T-helper 1 cell treated with Interleukin-12 subunit alpha and Interleukin-12 subunit beta and Interleukin-4 antibody, amounts not matched to agents 30 μg/mL and 1 μg/mL, for 36 hours (primary cell): Measurements from ENCODE around the gene NNMT.

Experiments
- H3K27ac Mint-ChIP-seq: one replicate; pipeline ENCODE4 v1.8.0; 2021; ENCODE audit warnings: mild to moderate bottlenecking, mixed read lengths
- H3K27me3 Mint-ChIP-seq: one replicate; pipeline ENCODE4 v1.8.0; 2021; ENCODE audit warnings: low read depth, mixed read lengths
- H3K36me3 Mint-ChIP-seq: one replicate; pipeline ENCODE4 v1.8.0; 2021; ENCODE audit warnings: low read depth, mixed read lengths
- H3K4me1 Mint-ChIP-seq: one replicate; pipeline ENCODE4 v1.8.0; 2021; ENCODE audit warnings: low read depth, mixed read lengths
- H3K4me3 Mint-ChIP-seq: one replicate; pipeline ENCODE4 v1.8.0; 2021; ENCODE audit warnings: mild to moderate bottlenecking, moderate library complexity, mixed read lengths
- H3K9me3 Mint-ChIP-seq: one replicate; pipeline ENCODE4 v1.8.0; 2021; ENCODE audit warnings: mixed read lengths

The NNMT gene

DNA sequence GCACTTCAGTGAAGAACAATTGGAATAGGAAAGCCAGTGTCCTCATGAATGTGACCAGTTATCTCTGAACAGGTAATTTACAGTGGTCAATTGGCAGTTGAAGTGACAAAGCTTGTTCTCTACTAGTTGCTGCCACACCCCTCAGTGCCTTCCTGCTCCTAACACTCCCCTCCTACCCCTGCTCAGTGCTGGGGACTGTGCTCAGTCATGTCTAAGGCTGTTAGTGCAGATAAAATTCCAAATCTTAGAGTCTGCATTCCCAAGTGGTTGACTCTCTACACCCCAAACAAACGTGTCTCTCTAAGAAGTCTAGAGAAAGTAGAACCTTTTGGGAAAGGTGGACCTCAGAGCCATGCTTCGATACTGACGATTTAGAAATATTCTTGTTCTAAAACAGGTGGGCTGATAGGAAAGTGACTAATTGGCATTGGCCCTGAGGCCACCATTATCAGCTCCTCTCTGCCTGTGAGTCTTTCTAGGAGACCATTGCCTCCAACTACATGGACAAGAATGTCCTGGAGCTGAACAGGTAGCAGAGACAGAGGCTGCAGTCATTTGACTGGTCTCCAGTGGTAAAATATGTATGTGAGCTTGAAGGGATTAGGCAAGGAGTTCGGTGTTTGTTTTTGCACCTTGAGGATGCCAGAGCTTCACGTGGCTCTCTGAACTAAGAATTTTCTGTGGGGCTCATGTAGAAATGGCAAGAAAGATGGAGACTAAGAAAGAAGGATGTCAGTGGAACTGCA lies 22.1 kb upstream of the NNMT start:
- H3K27ac Mint-ChIP-seq: no peak overlapping the region
- H3K36me3 Mint-ChIP-seq: no peaks in the 10 kb centered on the region
- no peaks in the 10 kb centered on the region for H3K4me1 Mint-ChIP-seq
- no peak overlapping the region for H3K4me3 Mint-ChIP-seq
- no peaks in the 10 kb centered on the region for H3K9me3 Mint-ChIP-seq
- H3K27me3 Mint-ChIP-seq: peaks cover 26% of the 10 kb centered on the region

DNA sequence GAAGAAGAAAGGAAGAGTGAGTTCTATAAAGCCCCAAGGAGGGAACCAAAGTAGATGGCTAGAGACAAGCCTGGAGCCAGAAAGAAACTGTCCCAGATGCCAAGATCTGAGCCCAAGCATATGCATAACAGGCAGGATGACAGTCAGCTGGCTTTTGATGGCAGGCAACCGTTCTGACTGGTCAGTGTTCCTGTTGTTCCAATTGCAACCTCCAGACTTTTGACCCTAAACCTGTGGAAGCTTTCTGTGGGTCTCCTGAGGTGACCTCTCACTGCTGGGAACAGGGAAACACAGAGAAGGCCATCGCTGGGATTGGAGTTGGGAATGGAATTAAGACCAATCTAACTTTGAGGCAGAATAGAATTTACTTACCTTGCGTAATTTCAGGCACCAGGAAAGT lies 21.6 kb upstream of the NNMT start:
- H3K4me1 Mint-ChIP-seq: no peaks in the 10 kb centered on the region
- no peak overlapping the region for H3K27ac Mint-ChIP-seq
- H3K27me3 Mint-ChIP-seq: peaks cover 22% of the 10 kb centered on the region
- no peaks in the 10 kb centered on the region for H3K36me3 Mint-ChIP-seq
- no peaks in the 10 kb centered on the region for H3K9me3 Mint-ChIP-seq
- H3K4me3 Mint-ChIP-seq: no peak overlapping the region

DNA sequence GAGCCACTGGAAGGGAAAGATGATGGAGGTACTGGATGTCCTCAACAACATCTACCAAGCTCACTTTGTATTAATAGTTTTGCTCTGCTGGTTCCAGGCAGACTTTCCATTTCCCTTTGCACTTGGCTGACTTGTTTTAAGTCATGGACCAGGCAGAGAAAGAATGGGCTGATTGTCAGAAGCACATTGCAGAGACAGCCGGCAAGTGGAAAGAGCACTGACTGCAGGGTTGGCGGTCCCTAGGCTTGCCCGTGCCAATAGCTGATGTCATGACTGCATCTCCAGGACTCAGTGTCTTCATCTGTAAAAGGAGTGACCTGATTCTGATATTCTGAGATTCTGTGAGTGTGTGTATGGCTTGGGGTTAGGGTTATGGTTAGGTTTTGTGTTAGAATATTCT lies 20.9 kb upstream of the NNMT start:
- H3K4me1 Mint-ChIP-seq: no peaks in the 10 kb centered on the region
- H3K27ac Mint-ChIP-seq: no peak overlapping the region
- H3K27me3 Mint-ChIP-seq: peaks cover 25% of the 10 kb centered on the region
- H3K9me3 Mint-ChIP-seq: no peaks in the 10 kb centered on the region
- no peak overlapping the region for H3K4me3 Mint-ChIP-seq
- no peaks in the 10 kb centered on the region for H3K36me3 Mint-ChIP-seq

DNA sequence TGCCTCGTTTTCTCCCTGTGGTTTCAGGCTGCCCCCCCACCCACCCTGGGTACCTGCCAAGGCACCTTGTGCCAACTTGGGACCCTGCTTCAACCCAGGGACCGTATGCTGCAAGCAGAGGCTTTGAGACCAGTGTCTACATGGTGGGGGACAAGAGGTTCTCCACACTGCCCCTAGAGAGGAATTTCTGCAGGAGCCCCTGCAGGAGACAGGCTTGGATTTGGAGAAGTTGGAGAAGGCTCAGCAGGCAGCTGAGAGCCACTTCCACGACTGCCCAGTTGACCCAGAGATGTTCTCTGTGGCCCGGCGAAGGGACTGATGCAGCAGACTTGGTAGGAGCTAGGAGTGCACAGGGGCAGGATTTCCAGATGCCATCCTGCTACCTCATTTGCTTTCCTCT lies 20.1 kb upstream of the NNMT start:
- H3K9me3 Mint-ChIP-seq: no peaks in the 10 kb centered on the region
- H3K4me1 Mint-ChIP-seq: no peaks in the 10 kb centered on the region
- H3K27ac Mint-ChIP-seq: no peak overlapping the region
- no peaks in the 10 kb centered on the region for H3K36me3 Mint-ChIP-seq
- peaks cover 25% of the 10 kb centered on the region for H3K27me3 Mint-ChIP-seq
- no peak overlapping the region for H3K4me3 Mint-ChIP-seq

DNA sequence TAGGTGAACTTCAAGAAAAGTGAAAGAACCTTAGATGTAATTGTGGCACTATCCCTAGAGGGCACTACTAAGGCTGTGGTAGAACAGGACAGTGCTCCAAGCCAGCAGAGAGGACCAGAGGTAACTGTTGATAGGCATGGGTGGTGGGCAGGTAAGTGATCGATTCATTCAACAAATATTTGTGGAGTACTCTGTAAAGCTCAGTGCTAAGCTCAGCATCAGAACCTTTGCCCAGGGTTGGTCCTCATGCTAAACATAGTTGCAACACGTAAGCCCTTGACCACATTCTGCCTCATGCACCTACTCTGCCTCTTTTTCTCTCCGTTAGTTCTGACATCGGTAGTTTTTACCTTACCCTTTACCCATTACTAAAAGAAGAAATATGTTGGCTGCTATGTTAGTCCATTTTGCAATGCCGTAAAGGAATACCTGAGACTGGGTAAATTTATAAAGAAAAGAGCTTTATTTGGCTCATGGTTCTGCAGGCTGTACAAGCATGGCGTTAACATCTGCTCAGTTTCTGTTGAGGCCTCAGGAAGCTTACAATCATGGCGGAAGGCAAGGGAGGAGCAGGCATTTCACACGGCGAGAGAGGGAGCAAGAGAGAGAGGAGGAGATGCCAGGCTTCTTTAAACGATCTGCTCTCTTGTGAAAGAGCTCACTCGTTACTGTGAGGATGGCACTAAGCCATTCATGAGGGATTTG lies 18.4 kb upstream of the NNMT start:
- peaks cover 14% of the 10 kb centered on the region for H3K27me3 Mint-ChIP-seq
- H3K27ac Mint-ChIP-seq: no peak overlapping the region
- no peaks in the 10 kb centered on the region for H3K36me3 Mint-ChIP-seq
- no peaks in the 10 kb centered on the region for H3K9me3 Mint-ChIP-seq
- no peaks in the 10 kb centered on the region for H3K4me1 Mint-ChIP-seq
- no peak overlapping the region for H3K4me3 Mint-ChIP-seq

DNA sequence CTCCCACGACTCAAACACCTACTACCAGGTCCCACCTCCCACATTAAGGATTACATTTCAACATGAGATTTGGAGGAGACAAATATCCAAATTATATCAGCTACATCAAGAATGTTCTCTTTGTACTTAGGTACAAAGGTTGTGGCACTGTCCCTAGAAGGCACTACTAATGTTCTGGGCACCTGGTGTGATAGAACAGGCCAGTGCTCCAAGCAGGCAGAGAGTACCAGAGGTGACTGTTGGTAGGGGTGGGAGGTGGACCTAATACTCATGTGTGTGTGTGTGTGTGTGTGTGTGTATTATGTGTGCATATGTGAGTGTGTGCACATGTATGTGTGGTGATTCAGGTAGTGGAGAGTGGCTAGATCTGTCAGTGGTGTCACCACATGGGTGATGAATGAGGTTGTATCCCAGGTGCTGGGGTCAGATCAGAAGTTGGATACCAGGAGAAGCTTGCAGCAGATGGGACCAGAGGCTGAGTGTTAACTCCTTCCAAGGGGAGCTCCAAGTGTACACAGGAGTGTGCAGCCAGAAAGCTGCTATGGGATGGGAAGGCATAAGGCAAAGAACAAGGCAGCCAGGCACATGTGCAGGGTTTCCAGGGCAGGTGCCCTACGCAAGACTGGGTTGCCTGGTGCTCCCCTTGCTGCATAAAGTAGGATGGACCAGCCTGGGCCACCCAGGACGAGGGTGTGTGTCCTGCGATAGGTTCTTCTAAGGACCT lies 17.7 kb upstream of the NNMT start:
- no peak overlapping the region for H3K4me3 Mint-ChIP-seq
- H3K27me3 Mint-ChIP-seq: peaks cover 10% of the 10 kb centered on the region
- H3K9me3 Mint-ChIP-seq: no peaks in the 10 kb centered on the region
- H3K27ac Mint-ChIP-seq: no peak overlapping the region
- no peaks in the 10 kb centered on the region for H3K36me3 Mint-ChIP-seq
- H3K4me1 Mint-ChIP-seq: no peaks in the 10 kb centered on the region

DNA sequence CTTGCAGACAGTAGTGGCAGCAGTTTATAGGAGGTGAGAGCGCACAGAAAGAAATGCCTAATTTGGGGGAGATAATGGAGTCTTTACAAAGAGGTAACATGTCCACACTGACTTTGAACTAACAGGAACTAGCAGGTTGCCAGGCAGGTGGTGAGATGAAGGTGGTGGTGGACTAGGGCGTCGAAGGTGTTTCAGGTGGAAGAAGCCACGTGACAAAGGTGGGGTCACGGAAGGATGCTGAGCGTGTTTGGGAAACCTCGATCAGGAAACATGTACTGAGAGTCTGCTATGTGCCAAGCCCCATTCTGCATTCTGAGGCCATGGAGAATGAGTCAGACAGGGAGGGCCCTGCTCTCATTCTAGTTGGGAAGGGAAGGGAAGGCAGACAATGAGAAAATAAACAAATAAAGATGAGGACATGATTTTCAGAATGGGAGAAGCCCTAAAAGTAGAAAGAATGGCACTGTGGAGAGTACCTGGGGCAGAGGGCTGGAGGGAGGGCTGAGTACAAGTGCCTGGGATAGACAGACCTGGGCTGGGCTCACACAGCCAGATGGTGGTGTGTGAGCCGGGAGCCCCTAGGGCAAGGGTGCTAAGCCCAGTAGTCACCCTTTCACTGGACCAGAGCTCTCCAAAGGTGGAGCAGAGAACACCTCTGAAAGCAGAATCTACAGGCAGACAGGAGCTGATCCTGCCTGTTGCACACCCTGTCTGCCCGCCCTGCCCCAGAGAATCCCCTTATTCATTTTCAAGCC lies 16.2 kb upstream of the NNMT start:
- Mint-ChIP-seq H3K27ac (no peak overlapping the region), H3K27me3 (peaks cover 10% of the 10 kb centered on the region), H3K4me1 (no peaks in the 10 kb centered on the region), H3K9me3 (no peaks in the 10 kb centered on the region), H3K4me3 (no peak overlapping the region), H3K36me3 (no peaks in the 10 kb centered on the region)

DNA sequence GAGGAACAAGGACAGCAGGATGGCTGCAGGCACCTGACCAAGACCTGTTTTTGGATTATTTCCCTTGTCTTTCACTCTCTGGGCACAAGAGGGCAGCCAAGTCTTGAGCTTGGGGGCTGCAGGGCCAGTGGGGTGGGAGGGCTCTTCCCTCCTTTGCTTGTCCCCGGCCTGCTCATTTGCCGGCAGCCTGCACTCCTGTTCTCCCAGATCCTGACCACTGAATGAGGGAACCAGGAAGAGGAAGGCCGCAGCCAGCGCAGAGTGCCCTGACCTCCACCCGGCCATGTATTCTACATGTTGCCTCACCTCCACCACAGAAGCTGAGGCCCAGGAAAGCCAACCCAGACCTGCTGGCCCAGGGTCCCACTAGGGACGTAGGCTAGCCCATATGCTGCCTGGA lies 15.5 kb upstream of the NNMT start:
- Mint-ChIP-seq H3K4me1 (no peaks in the 10 kb centered on the region), H3K27me3 (peaks cover 5% of the 10 kb centered on the region), H3K36me3 (no peaks in the 10 kb centered on the region), H3K9me3 (no peaks in the 10 kb centered on the region), H3K27ac (no peak overlapping the region), H3K4me3 (no peak overlapping the region)

DNA sequence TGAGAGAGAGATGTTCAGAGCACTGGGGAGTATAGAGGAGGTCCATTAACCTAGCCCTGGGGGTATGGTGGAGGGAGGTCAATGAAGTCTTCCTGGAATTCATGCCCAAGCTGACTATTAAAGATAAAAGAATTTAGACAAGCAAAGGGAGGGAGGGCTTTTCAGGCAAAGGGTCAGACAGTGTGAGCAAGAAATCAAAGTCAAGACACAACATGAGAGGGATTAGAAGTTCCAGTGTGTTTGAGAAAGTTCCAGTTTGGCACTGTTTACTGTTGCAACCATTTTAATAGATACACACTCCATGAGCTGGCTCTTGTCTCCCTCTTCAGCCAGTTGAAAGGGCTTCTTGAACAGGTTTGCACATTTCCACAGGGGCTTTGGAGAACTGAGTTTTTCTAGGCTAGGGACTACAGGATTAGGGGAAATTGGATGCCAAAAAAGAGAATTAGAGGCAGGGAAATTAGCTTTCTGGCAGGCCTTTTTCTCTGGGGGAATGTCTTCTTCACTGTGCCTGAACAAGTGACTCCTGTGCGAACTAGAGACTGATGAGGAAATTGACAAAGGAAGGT lies 14.7 kb upstream of the NNMT start:
- peaks cover 5% of the 10 kb centered on the region for H3K27me3 Mint-ChIP-seq
- no peaks in the 10 kb centered on the region for H3K36me3 Mint-ChIP-seq
- H3K27ac Mint-ChIP-seq: no peak overlapping the region
- H3K9me3 Mint-ChIP-seq: no peaks in the 10 kb centered on the region
- no peaks in the 10 kb centered on the region for H3K4me1 Mint-ChIP-seq
- H3K4me3 Mint-ChIP-seq: no peak overlapping the region

DNA sequence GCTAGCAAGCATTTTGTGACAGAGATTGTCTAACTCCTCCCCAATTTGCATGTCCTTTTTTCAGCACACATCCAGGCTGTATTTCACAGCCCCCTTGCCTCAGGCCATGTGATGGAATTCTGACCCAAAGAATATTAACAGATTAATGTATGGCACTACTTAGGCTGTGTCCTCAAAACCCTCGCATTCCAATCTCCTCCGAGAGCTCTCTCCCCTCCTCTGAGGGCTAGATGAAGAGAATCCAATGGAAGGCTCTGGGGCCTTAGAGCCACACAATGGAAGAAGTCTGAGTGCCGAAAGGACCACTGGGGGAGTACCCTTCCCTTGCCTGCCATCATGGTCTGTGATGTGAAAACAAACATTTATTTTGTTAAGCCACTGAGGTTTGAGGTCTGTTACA lies 13.7 kb upstream of the NNMT start:
- Mint-ChIP-seq H3K9me3 (no peaks in the 10 kb centered on the region), H3K27me3 (peaks cover 11% of the 10 kb centered on the region), H3K4me1 (no peaks in the 10 kb centered on the region), H3K27ac (no peak overlapping the region), H3K36me3 (no peaks in the 10 kb centered on the region), H3K4me3 (no peak overlapping the region)

DNA sequence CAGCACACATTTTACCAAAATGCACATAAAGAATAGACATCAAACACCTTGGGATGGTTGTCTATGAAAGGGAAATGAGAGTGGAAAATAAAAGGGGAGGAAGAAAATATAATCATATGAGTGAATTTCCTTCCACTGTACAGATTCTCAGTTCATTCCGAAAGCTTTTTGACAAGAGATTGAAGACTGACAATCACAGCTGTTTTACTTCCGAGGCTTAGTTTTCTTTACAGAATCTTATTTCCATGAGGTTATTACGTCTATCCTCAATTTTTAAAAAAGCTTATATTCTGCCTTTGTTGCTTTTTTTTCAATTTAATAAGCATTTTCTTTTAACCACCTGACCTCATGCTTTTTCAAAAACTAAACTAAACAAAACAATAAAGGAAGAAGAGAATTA lies 12.8 kb upstream of the NNMT start:
- H3K9me3 Mint-ChIP-seq: no peaks in the 10 kb centered on the region
- H3K27ac Mint-ChIP-seq: no peak overlapping the region
- H3K36me3 Mint-ChIP-seq: no peaks in the 10 kb centered on the region
- H3K27me3 Mint-ChIP-seq: peaks cover 16% of the 10 kb centered on the region
- H3K4me3 Mint-ChIP-seq: no peak overlapping the region
- peaks cover 2% of the 10 kb centered on the region for H3K4me1 Mint-ChIP-seq

DNA sequence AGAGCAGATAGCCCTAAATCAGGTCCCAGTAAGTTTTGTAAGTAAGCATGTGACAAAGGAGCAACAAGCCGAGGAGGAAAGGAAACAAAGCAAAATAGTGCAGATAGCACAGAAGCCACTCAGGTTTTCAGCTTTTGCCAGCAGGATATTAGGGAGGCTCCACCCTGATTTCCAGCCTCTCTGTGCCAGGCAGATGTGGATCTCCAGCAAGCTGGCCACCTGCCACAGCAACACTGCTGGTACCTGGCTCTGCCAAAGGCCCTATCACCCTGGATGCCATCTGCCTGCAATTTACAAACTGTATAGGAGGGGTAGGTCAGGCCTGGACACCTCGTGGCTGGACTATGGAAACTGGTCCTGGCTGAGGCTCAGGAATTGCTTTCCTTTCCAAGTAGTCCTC lies 12.2 kb upstream of the NNMT start:
- no peak overlapping the region for H3K27ac Mint-ChIP-seq
- H3K4me3 Mint-ChIP-seq: no peak overlapping the region

DNA sequence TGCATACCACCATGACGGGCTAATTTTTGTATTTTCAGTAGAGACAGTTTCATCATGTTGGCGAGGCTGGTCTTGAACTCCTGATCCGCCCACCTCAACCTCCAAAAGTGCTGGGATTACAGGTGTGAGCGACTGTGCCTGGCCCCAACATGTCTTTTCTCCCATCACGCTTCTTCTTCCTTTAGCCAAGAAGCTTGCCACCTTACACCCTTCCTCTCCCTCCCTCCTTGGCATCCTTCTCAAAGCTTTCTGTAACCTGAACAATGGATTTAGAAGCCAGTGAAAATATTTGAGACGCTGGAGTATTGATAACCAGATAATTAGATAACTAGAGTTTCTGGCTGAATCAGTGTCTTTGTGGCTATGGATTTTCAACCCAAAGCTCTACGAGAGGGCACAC lies 11.3 kb upstream of the NNMT start:
- no peak overlapping the region for H3K4me3 Mint-ChIP-seq
- H3K27me3 Mint-ChIP-seq: peaks cover 20% of the 10 kb centered on the region
- no peaks in the 10 kb centered on the region for H3K36me3 Mint-ChIP-seq
- no peaks in the 10 kb centered on the region for H3K9me3 Mint-ChIP-seq
- peaks cover 2% of the 10 kb centered on the region for H3K4me1 Mint-ChIP-seq
- H3K27ac Mint-ChIP-seq: no peak overlapping the region

More for the DNA sequence above, 12.2 kb upstream of the NNMT start:
- H3K36me3 Mint-ChIP-seq: no peaks in the 10 kb centered on the region
- H3K4me1 Mint-ChIP-seq: peaks cover 2% of the 10 kb centered on the region
- no peaks in the 10 kb centered on the region for H3K9me3 Mint-ChIP-seq
- peaks cover 22% of the 10 kb centered on the region for H3K27me3 Mint-ChIP-seq

DNA sequence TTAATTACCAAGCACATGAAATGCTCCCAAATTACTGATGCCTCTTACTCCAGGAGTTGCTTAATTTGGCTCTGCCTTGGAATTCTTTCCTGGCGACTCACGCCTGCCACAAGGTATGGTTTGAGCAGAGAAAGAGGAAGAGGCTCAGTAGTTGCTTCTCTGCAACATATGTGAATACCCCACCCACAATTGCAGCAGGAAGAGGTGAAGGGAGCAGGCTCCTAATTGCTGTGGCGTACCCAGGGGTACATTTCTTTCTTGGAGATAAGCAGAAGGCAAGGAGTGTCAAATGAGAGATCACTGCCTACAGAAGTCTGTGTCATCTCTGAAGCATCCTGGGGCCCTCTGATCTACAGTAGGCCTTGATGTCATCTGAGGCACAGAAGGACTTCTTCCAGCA lies 10.6 kb upstream of the NNMT start:
- Mint-ChIP-seq H3K27ac (no peak overlapping the region), H3K9me3 (no peaks in the 10 kb centered on the region), H3K4me1 (peaks cover 2% of the 10 kb centered on the region), H3K4me3 (no peak overlapping the region), H3K27me3 (peaks cover 19% of the 10 kb centered on the region), H3K36me3 (no peaks in the 10 kb centered on the region)
